SK-N-SH (cell line): ENCODE measurements around the gene MAP3K5. TPM values are rescaled to one million over a fixed set of nuclear protein-coding genes. Genes with fewer than 3 reads are reported as not detected.

Experiments used
- CTCF ChIA-PET: fragments of 300-600, 350-600 bp; formaldehyde crosslinking; extraction: SDS; loops from one replicate; lab custom pipeline; 2021; lab: Yijun Ruan, JAX
- POLR2A ChIA-PET: fragments of 350-600 bp; sonication (Branson Sonifier 250); formaldehyde crosslinking; extraction: SDS; loops from one replicate; lab custom pipeline; 2020; ENCODE audit warnings: antibody characterized with exemption, inconsistent platforms; lab: Yijun Ruan, JAX
- DNase-seq: peaks from one replicate; pipeline ENCODE4 v3.0.0; 2012
- H2AFZ ChIP-seq: fragments of 200-600 bp; sonication (generic); 2 replicates; pipeline ENCODE4 v1.8.1; 2016; ENCODE audit warnings: antibody characterized with exemption, mild to moderate bottlenecking, low read depth
- H3F3A ChIP-seq: fragments of 200-600 bp; sonication (generic); replicated peaks from 2 replicates; pipeline ENCODE3; 2016; ENCODE audit warnings: antibody characterized with exemption, mild to moderate bottlenecking; ENCODE audit not compliant: insufficient read depth
- H3K27ac ChIP-seq, 2 experiments: fragments of 200-500 bp in 1 of 2; fragments of 200-600 bp in 1 of 2; sonication (Bioruptor generic) in 1 of 2; sonication (generic), shearing (Covaris generic) in 1 of 2; 2 replicates each; pipeline versions ENCODE4 v1.5.1 to v1.6.1; 2014 to 2016; ENCODE audit warnings: low read depth in 2 of 2, inconsistent platforms in 1 of 2, low read length in 1 of 2, mild to moderate bottlenecking in 1 of 2, mixed read lengths in 1 of 2
- H3K27me3 ChIP-seq: fragments of 200-600 bp; sonication (generic), shearing (Covaris generic); 2 replicates; pipeline ENCODE4 v1.6.1; 2016; ENCODE audit warnings: mixed run types; ENCODE audit not compliant: insufficient read depth
- H3K36me3 ChIP-seq, 2 experiments: fragments of 200-500 bp in 1 of 2; fragments of 200-600 bp in 1 of 2; sonication (Bioruptor generic) in 1 of 2; sonication (generic) in 1 of 2; replicated peaks in 1 of 2; 2 replicates each; pipeline versions ENCODE3 to v1.5.1; 2014 to 2016; ENCODE audit warnings: low read length in 1 of 2, mild to moderate bottlenecking in 1 of 2; ENCODE audit not compliant: insufficient read depth in 2 of 2, control insufficient read depth in 1 of 2
- H3K4me1 ChIP-seq, 2 experiments: fragments of 200-500 bp in 1 of 2; fragments of 200-600 bp in 1 of 2; sonication (Bioruptor generic) in 1 of 2; sonication (generic), shearing (Covaris generic) in 1 of 2; 2 replicates each; pipeline versions ENCODE4 v1.5.1 to v1.6.1; 2014 to 2016; ENCODE audit warnings: low read depth in 1 of 2, low read length in 1 of 2, mixed run types in 1 of 2; ENCODE audit not compliant: insufficient read depth in 2 of 2, control insufficient read depth in 1 of 2
- H3K4me2 ChIP-seq: fragments of 200-600 bp; sonication (generic), shearing (Covaris generic); 2 replicates; pipeline ENCODE4 v1.6.1; 2017; ENCODE audit warnings: mixed run types
- H3K4me3 ChIP-seq, 2 experiments: fragments of 200-500 bp in 1 of 2; fragments of 200-600 bp in 1 of 2; sonication (Bioruptor generic) in 1 of 2; sonication (generic), shearing (Covaris generic) in 1 of 2; 2 replicates each; pipeline versions ENCODE4 v1.5.1 to v1.8.1; 2014 to 2016; ENCODE audit warnings: low read depth in 2 of 2, inconsistent platforms in 1 of 2, low read length in 1 of 2, mild to moderate bottlenecking in 1 of 2, mixed read lengths in 1 of 2, moderate library complexity in 1 of 2
- H3K79me2 ChIP-seq: fragments of 200-600 bp; sonication (generic); 2 replicates; pipeline ENCODE4 v1.8.1; 2017; ENCODE audit warnings: mild to moderate bottlenecking; ENCODE audit not compliant: insufficient read depth
- H3K9ac ChIP-seq: fragments of 200-600 bp; sonication (generic); 2 replicates; pipeline ENCODE4 v1.6.1; 2017; ENCODE audit warnings: mixed run types
- H3K9me2 ChIP-seq: fragments of 200-600 bp; sonication (generic); 2 replicates; pipeline ENCODE4 v1.6.1; 2017; ENCODE audit warnings: mixed run types
- H3K9me3 ChIP-seq: fragments of 200-600 bp; sonication (generic); 2 replicates; pipeline ENCODE4 v1.6.1; 2017; ENCODE audit warnings: mixed run types, mild to moderate bottlenecking, moderate library complexity
- H4K20me1 ChIP-seq: fragments of 200-600 bp; sonication (generic); 2 replicates; pipeline ENCODE4 v1.6.1; 2017; ENCODE audit warnings: mild to moderate bottlenecking, mixed run types; ENCODE audit not compliant: insufficient read depth
- CTCF ChIP-seq: fragments of 200-600 bp; sonication (generic); IDR thresholded peaks from 2 replicates; pipeline ENCODE4 v1.6.1; 2017; ENCODE audit warnings: antibody characterized with exemption, mild to moderate bottlenecking, moderate library complexity
- ELF1 ChIP-seq: IDR thresholded peaks from 2 replicates; pipeline ENCODE4 v1.4.0; 2012
- EP300 ChIP-seq, 2 experiments: IDR thresholded peaks; 2 replicates each; pipeline versions ENCODE4 v1.4.0 to v1.6.1; 2012; ENCODE audit warnings: borderline replicate concordance in 1 of 2, low read depth in 1 of 2, low read length in 1 of 2
- EZH2phosphoT487 ChIP-seq: fragments of 200-600 bp; sonication (generic); IDR thresholded peaks from 2 replicates; pipeline ENCODE4 v1.6.1; 2017; ENCODE audit warnings: low read depth, mixed run types, mild to moderate bottlenecking, antibody characterized with exemption, moderate library complexity, borderline replicate concordance
- FOSL2 ChIP-seq: IDR thresholded peaks from 2 replicates; pipeline ENCODE4 v1.4.0; 2012; ENCODE audit warnings: low read depth, mild to moderate bottlenecking, moderate library complexity, borderline replicate concordance
- FOXJ3 ChIP-seq: sonication (generic); formaldehyde crosslinking; IDR thresholded peaks from 2 replicates; pipeline ENCODE4 v1.5.1; 2020; ENCODE audit warnings: mild to moderate bottlenecking, missing genetic modification reagents
- FOXM1 ChIP-seq: IDR thresholded peaks from 2 replicates; pipeline ENCODE4 v1.4.0; 2012; ENCODE audit warnings: low read depth, mild to moderate bottlenecking
- GABPA ChIP-seq: IDR thresholded peaks from 2 replicates; pipeline ENCODE4 v1.4.0; 2012; ENCODE audit warnings: low read depth, mild to moderate bottlenecking
- JUND ChIP-seq: IDR thresholded peaks from 2 replicates; pipeline ENCODE4 v1.4.0; 2012
- MAX ChIP-seq: IDR thresholded peaks from 2 replicates; pipeline ENCODE4 v1.4.0; 2012; ENCODE audit warnings: low read depth
- MXI1 ChIP-seq: IDR thresholded peaks from 2 replicates; pipeline ENCODE4 v1.6.1; 2012; ENCODE audit warnings: mild to moderate bottlenecking, low read depth, low read length, improper control_type of control experiment
- NRF1 ChIP-seq: IDR thresholded peaks from 2 replicates; pipeline ENCODE4 v1.6.1; 2012; ENCODE audit warnings: low read depth, mild to moderate bottlenecking, low read length
- PBX3 ChIP-seq: IDR thresholded peaks from 2 replicates; pipeline ENCODE4; 2012
- POLR2AphosphoS5 ChIP-seq: IDR thresholded peaks from 2 replicates; pipeline ENCODE4 v1.6.1; 2012; ENCODE audit warnings: low read depth, low read length
- RAD21 ChIP-seq: IDR thresholded peaks from 2 replicates; pipeline ENCODE4 v1.6.1; 2012; ENCODE audit warnings: mild to moderate bottlenecking, low read length
- REST ChIP-seq: IDR thresholded peaks from 2 replicates; pipeline ENCODE4 v1.6.1; 2012; ENCODE audit warnings: mild to moderate bottlenecking, low read depth, low read length, moderate library complexity
- RFX5 ChIP-seq: IDR thresholded peaks from 2 replicates; pipeline ENCODE4 v1.6.1; 2012; ENCODE audit warnings: mild to moderate bottlenecking, improper control_type of control experiment, low read length
- RXRA ChIP-seq: IDR thresholded peaks from 2 replicates; pipeline ENCODE4 v1.4.0; 2012; ENCODE audit warnings: low read depth, mild to moderate bottlenecking, borderline replicate concordance
- TAF1 ChIP-seq: IDR thresholded peaks from 2 replicates; pipeline ENCODE4 v1.6.1; 2012; ENCODE audit warnings: low read depth, mild to moderate bottlenecking, low read length, moderate library complexity, borderline replicate concordance
- TEAD4 ChIP-seq: IDR thresholded peaks from 2 replicates; pipeline ENCODE4 v1.4.0; 2012; ENCODE audit warnings: mild to moderate bottlenecking, borderline replicate concordance; ENCODE audit not compliant: insufficient read depth
- YY1 ChIP-seq: IDR thresholded peaks from 2 replicates; pipeline ENCODE4 v1.4.0; 2012; ENCODE audit warnings: low read depth, mild to moderate bottlenecking
- WGBS: methylation state at CpG from one replicate; pipeline ENCODE4 v1.1.6; 2017; ENCODE audit warnings: low lambda C conversion rate; 5-methylcytosine and 5-hydroxymethylcytosine counted together
- polyA plus RNA-seq, 3 experiments: library from polyadenylated mRNA; depleted of rRNA; stranded (reverse); fragments of >200 nt; gene quantifications; 2 replicates each; pipeline ENCODE4 v1.2.3, GENCODE V29; 2012
- TF ChIP-seq, protein P1 (sequence below): fragments of 150-350 bp; IDR thresholded peaks from 2 replicates; pipeline ENCODE4 v1.6.1; 2016; ENCODE audit warnings: mild to moderate bottlenecking, low read depth, low read length

Gene MAP3K5
- polyA plus RNA-seq, 1 of the 3 experiments (the other 2 are of a cell fraction) = 1.4 TPM

DNA sequence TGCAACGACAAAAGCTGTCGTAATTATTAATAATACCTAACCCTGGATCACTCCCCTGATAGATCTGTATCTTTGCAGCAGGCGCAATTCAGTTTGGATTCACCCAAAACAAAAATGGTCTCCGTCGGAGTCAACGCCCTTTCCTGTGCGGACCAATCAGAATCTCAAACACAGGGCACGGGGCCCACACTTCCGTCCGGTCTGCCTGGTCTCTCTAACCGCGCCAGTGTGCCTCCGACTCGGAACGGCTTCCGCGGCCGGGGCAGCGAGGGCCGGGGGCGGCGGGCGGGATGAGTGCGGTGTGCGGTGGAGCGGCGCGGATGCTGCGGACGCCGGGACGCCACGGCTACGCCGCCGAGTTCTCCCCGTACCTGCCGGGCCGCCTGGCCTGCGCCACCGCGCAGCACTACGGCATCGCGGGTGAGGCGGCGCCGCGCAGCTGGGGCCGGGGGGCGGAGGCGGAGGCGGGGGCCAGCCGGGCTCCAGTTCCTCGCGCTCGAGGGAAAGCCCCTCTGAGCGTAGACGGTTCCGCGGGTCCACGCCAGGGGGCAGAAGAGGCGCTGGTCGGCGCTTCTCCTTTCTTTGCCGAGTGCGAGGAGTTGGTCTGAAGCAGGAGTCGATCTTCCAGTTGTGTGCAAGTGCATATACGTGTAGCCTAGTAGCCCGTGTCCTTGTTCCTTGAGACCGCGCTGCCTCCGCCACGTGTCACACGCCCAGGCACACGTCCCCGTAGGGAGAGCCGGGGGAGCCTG, 30.3 kb upstream of the MAP3K5 start, which contains the start of gene PEX7:
Gene PEX7 (plus strand): TSS at position 217 of the 752 bp plus-strand sequence. CDS start 74 bp downstream, at position 291.
- Histone ChIP-seq H3K4me2 (peak within 1 kb of the TSS; percentile 87), H3K9me3 (no peaks in the 10 kb centered on the region), H2AFZ (peak within 1 kb of the TSS; percentile 91), H3K4me3 (peak within 1 kb of the TSS; percentile 61 to 66), H4K20me1 (no peaks in the 10 kb centered on the region), H3K4me1 (peaks cover 0 to 5% of the 10 kb centered on the region in 2 experiments; a peak in 1 of 4 replicates), H3K79me2 (peaks cover 5% of the 10 kb centered on the region; the same call in 1 of the 2 replicates), H3K27me3 (no peaks in the 10 kb centered on the region), H3K9me2 (no peaks in the 10 kb centered on the region), H3K36me3 (peaks cover 5 to 9% of the 10 kb centered on the region in 2 experiments), H3K9ac (peak within 1 kb of the TSS; percentile 88), H3K27ac (peak within 1 kb of the TSS; percentile 69 to 92), H3F3A (no peaks in the 10 kb centered on the region)
- WGBS = 1% methylated on average over 26 of the region's 78 CpGs
- DNase-seq = peak; percentile 93
- CTCF ChIA-PET = interaction anchor here (0.6 to 2.3 kb wide), 19 partner anchors 8 to 922 kb away, joined by 3 to 13 read pairs (median 3); partner anchors contain the start of gene MAP3K5
- POLR2A ChIA-PET = interaction anchor here (0.8 to 2.5 kb wide), 7 partner anchors 30 to 167 kb away, joined by 3 to 15 read pairs (median 4); partner anchors contain the start of genes MAP3K5 and SLC35D3
- TF ChIP-seq TAF1 (peak; percentile 32), RAD21 (peak; percentile 57), YY1 (peak; percentile 94), MAX (peak; percentile 62; the same call in 1 of the 2 replicates), FOSL2 (no peak), EP300 (IDR thresholded peaks at IDR 0.05; ENCODE audit: borderline replicate concordance in 1 of 2, low read depth in 1 of 2, low read length in 1 of 2) (no peak), PBX3 (no peak), ELF1 (peak; percentile 37; the same call in 1 of the 2 replicates), FOXM1 (no peak), REST (peak; percentile 3; the same call in 1 of the 2 replicates), FOXJ3 (CRISPR knock-in tag) (no peak), EZH2phosphoT487 (no peak), RXRA (no peak), CTCF (peak; percentile 63), TEAD4 (no peak), POLR2AphosphoS5 (peak; percentile 80; the same call in 1 of the 2 replicates), GABPA (peak; percentile 76), MXI1 (peak; percentile 79), JUND (no peak), NRF1 (no peak), RFX5 (0 out of 2 replicates have a peak, but pooled peaks have one; percentile 33)
- TF ChIP-seq, protein P1, sequence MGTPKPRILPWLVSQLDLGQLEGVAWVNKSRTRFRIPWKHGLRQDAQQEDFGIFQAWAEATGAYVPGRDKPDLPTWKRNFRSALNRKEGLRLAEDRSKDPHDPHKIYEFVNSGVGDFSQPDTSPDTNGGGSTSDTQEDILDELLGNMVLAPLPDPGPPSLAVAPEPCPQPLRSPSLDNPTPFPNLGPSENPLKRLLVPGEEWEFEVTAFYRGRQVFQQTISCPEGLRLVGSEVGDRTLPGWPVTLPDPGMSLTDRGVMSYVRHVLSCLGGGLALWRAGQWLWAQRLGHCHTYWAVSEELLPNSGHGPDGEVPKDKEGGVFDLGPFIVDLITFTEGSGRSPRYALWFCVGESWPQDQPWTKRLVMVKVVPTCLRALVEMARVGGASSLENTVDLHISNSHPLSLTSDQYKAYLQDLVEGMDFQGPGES = no peak; the same call in none of the 2 replicates
